ENCODE measurements around the gene ENPP5. TPM values are rescaled to one million over a fixed set of nuclear protein-coding genes. Genes with fewer than 3 reads are reported as not detected.

The ENPP5 gene
- total and polyA plus RNA-seq, 10 of the 15 experiments (the other 5 are each of a cell fraction or from before 2014, with no cell fraction given), result 0.05 to 0.07 TPM; not detected in 8

GRCh38 chr6:46175446-46175845, 4.7 kb upstream of the ENPP5 start:
- Histone ChIP-seq H2AFZ (ENCODE audit: control insufficient read depth, low read depth, low read length) (no peak overlapping the region), H3K9ac (ENCODE audit: control insufficient read depth, insufficient read depth, low read length) (no peak overlapping the region), H3K4me3 (no peak overlapping the region), H3K36me3 (ENCODE audit: control insufficient read depth in 2 of 2, insufficient read depth in 2 of 2, low read length in 1 of 2) (no peaks in the 10 kb centered on the region), H3K27me3 (replicated peaks in 1 of 2; ENCODE audit: control insufficient read depth in 2 of 2, insufficient read depth in 2 of 2, low read length in 1 of 2) (peaks cover 0 to 5% of the 10 kb centered on the region in 2 experiments; a peak in 3 of 4 replicates), H3K79me2 (ENCODE audit: control insufficient read depth, insufficient read depth, low read length) (no peaks in the 10 kb centered on the region), H3K4me2 (ENCODE audit: control insufficient read depth, insufficient read depth) (peak overlapping the region; percentile 34; the same call in 1 of the 2 replicates), H3K27ac (ENCODE audit: control insufficient read depth, insufficient read depth) (no peak overlapping the region), H3K4me1 (ENCODE audit: control insufficient read depth, insufficient read depth, low read length) (peaks cover 14% of the 10 kb centered on the region), H4K20me1 (ENCODE audit: control insufficient read depth, insufficient read depth) (no peaks in the 10 kb centered on the region), H3K9me3 (replicated peaks; ENCODE audit: control insufficient read depth, insufficient read depth, low read length) (no peaks in the 10 kb centered on the region; the same call in 2 of the 3 replicates)
- WGBS (ENCODE audit: insufficient coverage, insufficient replicate concordance, low lambda C conversion rate, missing lambda C conversion rate), result 17% methylated on average over 4 of the region's 4 CpGs
- BruUV-seq (replicated peaks), result no TSS peak
- in situ Hi-C loops (cut with MboI) (no loop called here), intact Hi-C loops (cut with micrococcal nuclease; ENCODE audit: unreplicated experiment) (no loop called here)
- FAIRE-seq (peak; percentile 87), ATAC-seq (peak; percentile 91), DNase-seq (ENCODE audit: low read depth, low spot score) (peak; percentile 57)
- SMC1A ChIA-PET (ENCODE audit: uncharacterized antibody, unreplicated experiment), result interaction anchor here (0.9 to 1.4 kb wide), 3 partner anchors 18 to 46 kb away, joined by 3 to 5 read pairs (median 4); partner anchors contain the start of gene ENPP4
- RAD21 ChIA-PET (ENCODE audit: unreplicated experiment), result interaction anchor here (1.4 kb wide), 1 partner anchor 45 kb away, joined by 4 read pairs; no protein-coding TSS in a partner anchor
- POLR2A ChIA-PET, result no interaction called here
- CTCF ChIA-PET, result interaction anchor here (1.5 kb wide), 1 partner anchor 46 kb away, joined by 4 read pairs; no protein-coding TSS in a partner anchor
- TF ChIP-seq CUX1 (IDR thresholded peaks at IDR 0.05; ENCODE audit: insufficient replicate concordance, low read depth, low read length), result no peak
- TF ChIP-seq PML (IDR thresholded peaks at IDR 0.05; ENCODE audit: low read length), result no peak
- TF ChIP-seq RUNX3 (IDR thresholded peaks at IDR 0.05; ENCODE audit: low read length), result peak; percentile 92
- TF ChIP-seq ZNF217 (IDR thresholded peaks at IDR 0.05), result 0 out of 2 replicates have a peak, but pooled peaks have one; percentile 31
- no peak for TF ChIP-seq PRDM15 (CRISPR knock-in tag; IDR thresholded peaks at IDR 0.05)
- no peak for TF ChIP-seq CREB1 (IDR thresholded peaks at IDR 0.05; ENCODE audit: low read depth)
- TF ChIP-seq SRF (IDR thresholded peaks at IDR 0.05; ENCODE audit: low read depth in 2 of 2, low read length in 2 of 2), result no peak
- TF ChIP-seq ZNF24 (IDR thresholded peaks at IDR 0.05), result no peak
- TF ChIP-seq TCF7 (IDR thresholded peaks at IDR 0.05; ENCODE audit: borderline replicate concordance), result no peak
- 0 out of 2 replicates have a peak, but pooled peaks have one; percentile 54 for TF ChIP-seq CBFB (IDR thresholded peaks at IDR 0.05; ENCODE audit: low read depth)
- TF ChIP-seq ATF2 (IDR thresholded peaks at IDR 0.05; ENCODE audit: low read length), result no peak; the same call in 1 of the 2 replicates
- peak; percentile 43 to 66; a peak in 2 of 4 replicates for TF ChIP-seq IKZF2 (IDR thresholded peaks at IDR 0.05)
- no peak for TF ChIP-seq SIX5 (IDR thresholded peaks at IDR 0.05; ENCODE audit: low read depth, low read length, severe bottlenecking)
